GM12878 (cell line): ENCODE results near the gene PML. TPM values are rescaled to one million over a fixed set of nuclear protein-coding genes. Genes with fewer than 3 reads are reported as not detected.
A peak's percentile ranks its signal among the peaks of the same experiment; 100 is the strongest.

Experiments
- ATAC-seq: fragments of 200-7000 bp; cut with Tn5 transposase; 3 replicates; pipeline ENCODE4 v1.9.1; 2020; ENCODE audit warnings: mild to moderate bottlenecking, moderate library complexity
- BruUV-seq: library from RNA; stranded (reverse); fragments of 400-500 nt; replicated peaks from 2 replicates; lab custom pipeline; 2021; lab: Mats Ljungman, UMichigan
- CTCF ChIA-PET: fragments of 300-600 bp; sonication (Branson Sonifier 250); formaldehyde crosslinking; extraction: SDS; loops from one replicate; lab custom pipeline; 2021; ENCODE audit warnings: inconsistent platforms; lab: Yijun Ruan, JAX
- POLR2A ChIA-PET: fragments of 350-600 bp; formaldehyde crosslinking; extraction: SDS; loops from one replicate; lab custom pipeline; 2021; ENCODE audit warnings: inconsistent platforms; lab: Charles Lee
- RAD21 ChIA-PET: fragments of 300-600 bp; sonication (Branson Sonifier 250); formaldehyde crosslinking; loops from one replicate; lab custom pipeline; 2023; ENCODE audit warnings: antibody characterized with exemption; ENCODE audit not compliant: unreplicated experiment; lab: Charles Lee
- SMC1A ChIA-PET: fragments of 300-600 bp; sonication (Branson Sonifier 250); formaldehyde crosslinking; loops from one replicate; lab custom pipeline; 2023; ENCODE audit not compliant: unreplicated experiment, uncharacterized antibody; lab: Charles Lee
- DNase-seq: peaks from one replicate; pipeline ENCODE4 v3.0.0-alpha.2; 2011; ENCODE audit warnings: low read depth, low spot score
- FAIRE-seq: peaks from 3 replicates; lab custom pipeline; 2011; peaks lifted over from hg19 to GRCh38; lab: Jason Lieb, UNC
- H2AFZ ChIP-seq: 2 replicates; pipeline ENCODE4 v1.6.0; 2011; ENCODE audit warnings: low read depth, low read length, control low read depth; ENCODE audit not compliant: control insufficient read depth
- H3K27ac ChIP-seq: 2 replicates; pipeline ENCODE4 v1.5.1; 2011; ENCODE audit warnings: control low read depth; ENCODE audit not compliant: control insufficient read depth, insufficient read depth
- H3K27me3 ChIP-seq, 2 experiments: replicated peaks in 1 of 2; 2 replicates each; pipeline versions ENCODE4 v1.6.0 to v1.6.1; 2011; ENCODE audit warnings: low read length in 1 of 2; ENCODE audit not compliant: control insufficient read depth in 2 of 2, insufficient read depth in 2 of 2
- H3K36me3 ChIP-seq, 2 experiments: 2 replicates each; pipeline ENCODE4 v1.5.1; 2011; ENCODE audit warnings: low read length in 1 of 2; ENCODE audit not compliant: control insufficient read depth in 2 of 2, insufficient read depth in 2 of 2
- H3K4me1 ChIP-seq: 2 replicates; pipeline ENCODE4 v1.6.1; 2011; ENCODE audit warnings: mild to moderate bottlenecking, low read length, moderate library complexity, mixed read lengths; ENCODE audit not compliant: control insufficient read depth, insufficient read depth
- H3K4me2 ChIP-seq: 2 replicates; pipeline ENCODE4 v1.6.0; 2011; ENCODE audit warnings: control low read depth; ENCODE audit not compliant: control insufficient read depth, insufficient read depth
- H3K4me3 ChIP-seq: fragments of 200-600 bp; sonication (generic); 2 replicates; pipeline ENCODE4 v1.5.1; 2016
- H3K79me2 ChIP-seq: 2 replicates; pipeline ENCODE4 v1.6.0; 2011; ENCODE audit warnings: low read length; ENCODE audit not compliant: control insufficient read depth, insufficient read depth
- H3K9ac ChIP-seq: 2 replicates; pipeline ENCODE4 v1.8.0; 2011; ENCODE audit warnings: low read length, control low read depth, mixed read lengths; ENCODE audit not compliant: control insufficient read depth, insufficient read depth
- H3K9me3 ChIP-seq: replicated peaks from 3 replicates; pipeline ENCODE4 v1.5.1; 2011; ENCODE audit warnings: mild to moderate bottlenecking, low read length; ENCODE audit not compliant: control insufficient read depth, insufficient read depth
- H4K20me1 ChIP-seq: 2 replicates; pipeline ENCODE4 v1.6.0; 2011; ENCODE audit not compliant: control insufficient read depth, insufficient read depth
- CUX1 ChIP-seq: IDR thresholded peaks from 2 replicates; pipeline ENCODE4 v1.6.1; 2012; ENCODE audit warnings: improper control_type of control experiment, low read depth, low read length; ENCODE audit not compliant: insufficient replicate concordance
- POLR2A ChIP-seq: IDR thresholded peaks from 2 replicates; pipeline ENCODE4 v1.6.1; 2011; ENCODE audit warnings: low read depth, mild to moderate bottlenecking, low read length
- WGBS: methylation state at CpG from one replicate; pipeline ENCODE4 v1.1.6; 2016; ENCODE audit warnings: low lambda C conversion rate; ENCODE audit not compliant: insufficient replicate concordance, insufficient coverage; ENCODE audit errors: missing lambda C conversion rate; 5-methylcytosine and 5-hydroxymethylcytosine counted together
- in situ Hi-C: fragments of 300-500 bp; cut with MboI; formaldehyde crosslinking; loops from 9 replicates; pipeline ENCODE4 v1.14.3; 2018; ENCODE audit warnings: mixed read lengths
- intact Hi-C: fragments of 100-400 bp; cut with micrococcal nuclease; formaldehyde crosslinking; loops from one replicate; pipeline ENCODE4 v1.14.2; 2022; ENCODE audit not compliant: unreplicated experiment
- polyA plus RNA-seq, 11 experiments: library from polyadenylated mRNA; depleted of rRNA in 4 of 11; unstranded in 6 of 11; stranded (reverse) in 5 of 11; fragments of >200 nt; fragmentation: Nextera tagmentation in 4 of 11; fragmentation: Illumina TruSeq in 1 of 11; extraction: Ambion mirVana in 4 of 11; extraction: Trizol in 1 of 11; gene quantifications; 1 replicate in 1 of 11; 2 replicates in 10 of 11; pipeline versions ENCODE4 v1.2.1 to v1.2.3, GENCODE V29; 2011 to 2016; ENCODE audit warnings: inconsistent platforms in 2 of 11, missing spikeins in 2 of 11, low read depth in 1 of 11
- total RNA-seq, 4 experiments: library from RNA; depleted of rRNA in 3 of 4; stranded (reverse); fragments of >200 nt in 3 of 4; fragmentation: Illumina TruSeq in 1 of 4; extraction: Trizol in 1 of 4; gene quantifications; 2 replicates each; pipeline versions ENCODE4 v1.2.1 to v1.2.3, GENCODE V29; 2013 to 2021

The PML gene
- total and polyA plus RNA-seq, 10 of the 15 experiments (the other 5 are each of a cell fraction or from before 2014, with no cell fraction given) = 8.5 to 95.5 (median 30.8) TPM

- H3K79me2 ChIP-seq = no peaks in the 10 kb centered on the region
- in situ Hi-C loops (no loop called here), intact Hi-C loops (no loop called here)
- ChIA-PET POLR2A (no interaction called here), CTCF (interaction anchor here (0.7 to 3.6 kb wide), 3 partner anchors 10 to 79 kb away, joined by 3 to 20 read pairs (median 3); no protein-coding TSS in a partner anchor), SMC1A (interaction anchor here (1.3 kb wide), 1 partner anchor 73 kb away, joined by 3 read pairs; no protein-coding TSS in a partner anchor), RAD21 (interaction anchor here (0.8 kb wide), 1 partner anchor 73 kb away, joined by 5 read pairs; no protein-coding TSS in a partner anchor)
- BruUV-seq = no TSS peak
- FAIRE-seq (no peak), ATAC-seq (no peak), DNase-seq (no peak)
- TF ChIP-seq POLR2A (peak; percentile 2; the same call in 1 of the 2 replicates), CUX1 (no peak)
- 0 out of 4 replicates have a peak, but pooled peaks cover 0 to 2% of the 10 kb centered on the region in 2 experiments for H3K27me3 ChIP-seq
- no peak overlapping the region for H3K4me2 ChIP-seq
- H4K20me1 ChIP-seq = no peaks in the 10 kb centered on the region; the same call in 1 of the 2 replicates
- H2AFZ ChIP-seq = no peak overlapping the region
- no peak overlapping the region for H3K9ac ChIP-seq
- no peak overlapping the region for H3K27ac ChIP-seq
- no peaks in the 10 kb centered on the region for H3K9me3 ChIP-seq
- WGBS = 43% methylated on average over 7 of the region's 7 CpGs
- 0 out of 2 replicates have a peak, but pooled peaks cover 2% of the 10 kb centered on the region for H3K4me1 ChIP-seq
- H3K4me3 ChIP-seq = no peak overlapping the region
- no peaks in the 10 kb centered on the region for H3K36me3 ChIP-seq
These were observed 51.2 kb downstream of the PML start for GRCh38 chr15:74045636-74046274.
